Activated CD8-positive, alpha-beta memory T cell treated with anti-CD3 and anti-CD28 coated beads, Interleukin-2, amount 10 ng/mL, durations not matched to agents 7 days and 5 days (primary cell): ENCODE results near the gene LYST. TPM values are rescaled to one million over a fixed set of nuclear protein-coding genes. Genes with fewer than 3 reads are reported as not detected.
A peak's percentile ranks its signal among the peaks of the same experiment; 100 is the strongest.
"Not testable (repeated sequence)": the region's sequence is repeated elsewhere in the genome, so short reads cannot be mapped to it uniquely, and the experiment has no call there.

Experiments
- ATAC-seq: fragments of 150-1000 bp; cut with Tn5 transposase; one replicate; pipeline ENCODE4 v1.10.0; 2021; ENCODE audit warnings: moderate library complexity
- CTCF ChIA-PET: fragments of 350-600 bp; sonication (Branson Sonifier 250); formaldehyde crosslinking; loops from one replicate; lab custom pipeline; 2021; ENCODE audit warnings: antibody characterized with exemption; lab: Charles Lee
- DNase-seq: peaks from one replicate; pipeline ENCODE4 v3.0.0-alpha.2; 2020
- H3K27ac Mint-ChIP-seq: one replicate; pipeline ENCODE4 v1.8.0; 2021; ENCODE audit warnings: mild to moderate bottlenecking, mixed read lengths
- H3K27me3 Mint-ChIP-seq: one replicate; pipeline ENCODE4 v1.8.0; 2021; ENCODE audit warnings: mixed read lengths
- H3K36me3 Mint-ChIP-seq: one replicate; pipeline ENCODE4 v1.8.0; 2021; ENCODE audit warnings: mild to moderate bottlenecking, mixed read lengths
- H3K4me1 Mint-ChIP-seq: one replicate; pipeline ENCODE4 v1.8.0; 2021; ENCODE audit warnings: mixed read lengths
- H3K4me3 Mint-ChIP-seq: one replicate; pipeline ENCODE4 v1.8.0; 2021; ENCODE audit warnings: mild to moderate bottlenecking, moderate library complexity, mixed read lengths
- H3K9me3 Mint-ChIP-seq: one replicate; pipeline ENCODE4 v1.8.0; 2022; ENCODE audit warnings: low read depth, mixed read lengths
- total RNA-seq, 2 experiments: library from RNA; stranded (reverse); gene quantifications; one replicate each; pipeline ENCODE4 v1.2.3, GENCODE V29; 2021

LYST gene
- total RNA-seq, 2 experiments from 2014 or later = 64.9 to 131 TPM

GRCh38 chr1:235644693-235645305, 221.9 kb downstream of the LYST start:
- Mint-ChIP-seq H3K4me3 (no peak overlapping the region), H3K27ac (no peak overlapping the region)

GRCh38 chr1:235643837-235644692, 222.6 kb downstream of the LYST start:
- Mint-ChIP-seq H3K4me1 (peaks cover 36% of the 10 kb centered on the region), H3K4me3 (no peak overlapping the region), H3K9me3 (no peaks in the 10 kb centered on the region), H3K36me3 (no peaks in the 10 kb centered on the region), H3K27ac (no peak overlapping the region), H3K27me3 (peaks cover 70% of the 10 kb centered on the region)
- DNase-seq (no peak), ATAC-seq (no peak)
- CTCF ChIA-PET = no interaction called here

More at GRCh38 chr1:235644693-235645305, 221.9 kb downstream of the LYST start:
- CTCF ChIA-PET = interaction anchor here (0.7 kb wide), 1 partner anchor 115 kb away, joined by 3 read pairs; no protein-coding TSS in a partner anchor
- Mint-ChIP-seq H3K9me3 (no peaks in the 10 kb centered on the region), H3K4me1 (peaks cover 36% of the 10 kb centered on the region), H3K27me3 (peaks cover 66% of the 10 kb centered on the region), H3K36me3 (no peaks in the 10 kb centered on the region)
- no peak for DNase-seq
- no peak for ATAC-seq

- H3K27me3 Mint-ChIP-seq = peaks cover 61% of the 10 kb centered on the region
These were observed 223.7 kb downstream of the LYST start for GRCh38 chr1:235642943-235643371.

GRCh38 chr1:235642011-235642942, 224.4 kb downstream of the LYST start:
- peak; percentile 90 for DNase-seq
- H3K27ac Mint-ChIP-seq = peak overlapping the region; percentile 79

More at GRCh38 chr1:235642943-235643371, 223.7 kb downstream of the LYST start:
- no peaks in the 10 kb centered on the region for H3K9me3 Mint-ChIP-seq
- H3K4me1 Mint-ChIP-seq = peaks cover 31% of the 10 kb centered on the region
- CTCF ChIA-PET = interaction anchor here (2.6 kb wide), 1 partner anchor 329 kb away, joined by 9 read pairs; no protein-coding TSS in a partner anchor
- H3K27ac Mint-ChIP-seq = peak overlapping the region; percentile 79
- DNase-seq (no peak), ATAC-seq (no peak)
- H3K4me3 Mint-ChIP-seq = no peak overlapping the region
- H3K36me3 Mint-ChIP-seq = no peaks in the 10 kb centered on the region

GRCh38 chr1:235640580-235640979, 226.1 kb downstream of the LYST start:
- no peaks in the 10 kb centered on the region for H3K36me3 Mint-ChIP-seq
- DNase-seq (no peak), ATAC-seq (no peak)
- peaks cover 41% of the 10 kb centered on the region for H3K27me3 Mint-ChIP-seq
- CTCF ChIA-PET = interaction anchor here (1.5 to 2.6 kb wide), 2 partner anchors 136 to 331 kb away, joined by 4 to 9 read pairs; partner anchors contain the start of gene B3GALNT2
- no peak overlapping the region for H3K4me3 Mint-ChIP-seq
- H3K27ac Mint-ChIP-seq = no peak overlapping the region
- no peaks in the 10 kb centered on the region for H3K9me3 Mint-ChIP-seq
- H3K4me1 Mint-ChIP-seq = peaks cover 25% of the 10 kb centered on the region

More at GRCh38 chr1:235642011-235642942, 224.4 kb downstream of the LYST start:
- peaks cover 29% of the 10 kb centered on the region for H3K4me1 Mint-ChIP-seq
- H3K36me3 Mint-ChIP-seq = no peaks in the 10 kb centered on the region
- H3K27me3 Mint-ChIP-seq = peaks cover 54% of the 10 kb centered on the region
- ATAC-seq = peak; percentile 88
- CTCF ChIA-PET = interaction anchor here (0.8 to 2.6 kb wide), 4 partner anchors 10 to 330 kb away, joined by 3 to 9 read pairs (median 4); partner anchors contain the start of gene B3GALNT2
- H3K4me3 Mint-ChIP-seq = peak overlapping the region; percentile 72
- H3K9me3 Mint-ChIP-seq = no peaks in the 10 kb centered on the region

GRCh38 chr1:235639226-235640205, 227.2 kb downstream of the LYST start:
- no peak for DNase-seq
- ATAC-seq = no peak
- Mint-ChIP-seq H3K4me1 (peaks cover 25% of the 10 kb centered on the region), H3K27ac (no peak overlapping the region), H3K4me3 (no peak overlapping the region), H3K36me3 (no peaks in the 10 kb centered on the region), H3K9me3 (no peaks in the 10 kb centered on the region), H3K27me3 (peaks cover 36% of the 10 kb centered on the region)
- CTCF ChIA-PET = interaction anchor here (1.5 kb wide), 1 partner anchor 135 kb away, joined by 4 read pairs; the partner anchor contains the start of gene B3GALNT2

GRCh38 chr1:235638612-235639011, 228.1 kb downstream of the LYST start:
- H3K4me1 Mint-ChIP-seq = peaks cover 25% of the 10 kb centered on the region
- ATAC-seq, DNase-seq, H3K9me3 Mint-ChIP-seq, H3K36me3 Mint-ChIP-seq, H3K27ac Mint-ChIP-seq, H3K4me3 Mint-ChIP-seq, CTCF ChIA-PET: not testable (repeated sequence)
- peaks cover 28% of the 10 kb centered on the region for H3K27me3 Mint-ChIP-seq

GRCh38 chr1:235637756-235638534, 228.8 kb downstream of the LYST start:
- Mint-ChIP-seq H3K9me3 (no peaks in the 10 kb centered on the region), H3K27ac (no peak overlapping the region), H3K27me3 (peaks cover 21% of the 10 kb centered on the region), H3K4me3 (no peak overlapping the region), H3K36me3 (no peaks in the 10 kb centered on the region), H3K4me1 (peaks cover 22% of the 10 kb centered on the region)
- DNase-seq (no peak), ATAC-seq (no peak)
- CTCF ChIA-PET = no interaction called here

GRCh38 chr1:235635938-235636662, 230.6 kb downstream of the LYST start:
- Mint-ChIP-seq H3K4me3 (no peak overlapping the region), H3K27ac (no peak overlapping the region), H3K27me3 (peaks cover 20% of the 10 kb centered on the region), H3K9me3 (no peaks in the 10 kb centered on the region), H3K36me3 (no peaks in the 10 kb centered on the region), H3K4me1 (peaks cover 13% of the 10 kb centered on the region)
- ATAC-seq = no peak
- no peak for DNase-seq
- CTCF ChIA-PET = no interaction called here

GRCh38 chr1:235632506-235633401, 234.0 kb downstream of the LYST start:
- Mint-ChIP-seq H3K36me3 (no peaks in the 10 kb centered on the region), H3K9me3 (no peaks in the 10 kb centered on the region), H3K4me3 (no peak overlapping the region), H3K4me1 (peaks cover 9% of the 10 kb centered on the region), H3K27ac (no peak overlapping the region), H3K27me3 (peaks cover 17% of the 10 kb centered on the region)
- DNase-seq (no peak), ATAC-seq (no peak)
- CTCF ChIA-PET = no interaction called here
